GM12878 (cell line): ENCODE measurements around the gene GTPBP1. TPM values are rescaled to one million over a fixed set of nuclear protein-coding genes. Genes with fewer than 3 reads are reported as not detected.

Experiments used
- ASH2L ChIP-seq: fragments of 300-600, 200-600 bp; sonication (generic); IDR thresholded peaks from 2 replicates; pipeline ENCODE4 v1.6.1; 2017; ENCODE audit warnings: low read depth, mild to moderate bottlenecking, borderline replicate concordance
- ATF3 ChIP-seq: IDR thresholded peaks from 2 replicates; pipeline ENCODE4 v1.6.1; 2011; ENCODE audit warnings: low read depth, mild to moderate bottlenecking, low read length, moderate library complexity, borderline replicate concordance; ENCODE audit errors: extremely low read depth
- BCL3 ChIP-seq: IDR thresholded peaks from 2 replicates; pipeline ENCODE4 v1.6.1; 2011; ENCODE audit warnings: borderline replicate concordance, low read depth, mild to moderate bottlenecking, moderate library complexity, low read length; ENCODE audit not compliant: insufficient read depth, poor library complexity, severe bottlenecking
- BHLHE40 ChIP-seq, 2 experiments: fragments of 450-650 bp in 1 of 2; IDR thresholded peaks; 2 replicates each; pipeline ENCODE4 v1.6.1; 2011 to 2017; ENCODE audit warnings: low read depth in 2 of 2, borderline replicate concordance in 1 of 2, improper control_type of control experiment in 1 of 2, low read length in 1 of 2, mild to moderate bottlenecking in 1 of 2
- CHD2 ChIP-seq: IDR thresholded peaks from 2 replicates; pipeline ENCODE4 v1.6.1; 2011; ENCODE audit warnings: low read depth, low read length, improper control_type of control experiment, borderline replicate concordance
- GABPA ChIP-seq: IDR thresholded peaks from 2 replicates; pipeline ENCODE4 v1.6.1; 2014; ENCODE audit warnings: antibody characterized with exemption, low read depth, mild to moderate bottlenecking, inconsistent platforms
- HDAC2 ChIP-seq: fragments of 200-600 bp; sonication (generic); IDR thresholded peaks from 2 replicates; pipeline ENCODE4 v1.6.1; 2017
- IRF4 ChIP-seq: IDR thresholded peaks from 2 replicates; pipeline ENCODE4 v1.6.1; 2011; ENCODE audit warnings: low read depth, low read length
- KAT2A ChIP-seq: conservative IDR thresholded peaks from 2 replicates; pipeline ENCODE4 v1.6.1; 2011; ENCODE audit warnings: low read depth, low read length; ENCODE audit not compliant: control insufficient read depth
- MYB ChIP-seq: fragments of 150-350 bp; IDR thresholded peaks from 2 replicates; pipeline ENCODE4 v1.6.1; 2014; ENCODE audit warnings: mild to moderate bottlenecking, low read depth, low read length, borderline replicate concordance
- NFIC ChIP-seq: IDR thresholded peaks from 2 replicates; pipeline ENCODE4 v1.6.1; 2012; ENCODE audit warnings: low read depth, mild to moderate bottlenecking, inconsistent platforms, low read length, moderate library complexity
- NFYB ChIP-seq: IDR thresholded peaks from 2 replicates; pipeline ENCODE4 v1.6.1; 2011; ENCODE audit warnings: low read depth, mild to moderate bottlenecking, low read length, improper control_type of control experiment, moderate library complexity; ENCODE audit not compliant: insufficient read depth
- PAX5 ChIP-seq: IDR thresholded peaks from 2 replicates; pipeline ENCODE4 v1.6.1; 2011; ENCODE audit warnings: low read depth, low read length, borderline replicate concordance
- PRDM15 ChIP-seq: fragments of 450-650 bp; formaldehyde crosslinking; IDR thresholded peaks from 2 replicates; pipeline ENCODE4 v1.4.0; 2020; ENCODE audit warnings: mild to moderate bottlenecking, moderate library complexity
- RBBP5 ChIP-seq: fragments of 200-600 bp; sonication (generic); conservative IDR thresholded peaks from 2 replicates; pipeline ENCODE4 v1.6.1; 2016
- REST ChIP-seq: IDR thresholded peaks from 2 replicates; pipeline ENCODE4 v1.6.1; 2012; ENCODE audit warnings: mild to moderate bottlenecking, low read depth, low read length
- RUNX3 ChIP-seq: IDR thresholded peaks from 2 replicates; pipeline ENCODE4 v1.6.1; 2012; ENCODE audit warnings: low read length, inconsistent platforms
- SPI1 ChIP-seq: IDR thresholded peaks from 2 replicates; pipeline ENCODE4 v1.6.1; 2011; ENCODE audit warnings: low read depth, mild to moderate bottlenecking, low read length, moderate library complexity, borderline replicate concordance; ENCODE audit not compliant: insufficient read depth
- SUZ12 ChIP-seq: fragments of 200-600 bp; sonication (generic); IDR thresholded peaks from one replicate; pipeline ENCODE4 v1.6.1; 2018; ENCODE audit warnings: antibody characterized with exemption, mild to moderate bottlenecking; ENCODE audit not compliant: unreplicated experiment
- ZNF274 ChIP-seq: IDR thresholded peaks from one replicate; pipeline ENCODE4 v1.8.0; 2011; ENCODE audit not compliant: insufficient read length, insufficient read depth
- ZNF384 ChIP-seq: IDR thresholded peaks from 2 replicates; pipeline ENCODE4 v1.6.1; 2012; ENCODE audit warnings: low read depth, mild to moderate bottlenecking, low read length, improper control_type of control experiment, borderline replicate concordance
- polyA plus RNA-seq, 11 experiments: library from polyadenylated mRNA; depleted of rRNA in 4 of 11; unstranded in 6 of 11; stranded (reverse) in 5 of 11; fragments of >200 nt; fragmentation: Nextera tagmentation in 4 of 11; fragmentation: Illumina TruSeq in 1 of 11; extraction: Ambion mirVana in 4 of 11; extraction: Trizol in 1 of 11; gene quantifications; 1 replicate in 1 of 11; 2 replicates in 10 of 11; pipeline versions ENCODE4 v1.2.1 to v1.2.3, GENCODE V29; 2011 to 2016; ENCODE audit warnings: inconsistent platforms in 2 of 11, missing spikeins in 2 of 11, low read depth in 1 of 11
- total RNA-seq, 4 experiments: library from RNA; depleted of rRNA in 3 of 4; stranded (reverse); fragments of >200 nt in 3 of 4; fragmentation: Illumina TruSeq in 1 of 4; extraction: Trizol in 1 of 4; gene quantifications; 2 replicates each; pipeline versions ENCODE4 v1.2.1 to v1.2.3, GENCODE V29; 2013 to 2021

GTPBP1 gene
- total and polyA plus RNA-seq, 10 of the 15 experiments (the other 5 are each of a cell fraction or from before 2014, with no cell fraction given): 0.89 to 63.1 (median 34.2) TPM

- TF ChIP-seq ATF3 (no peak), IRF4 (no peak), REST (no peak), PAX5 (no peak), PRDM15 (CRISPR knock-in tag) (no peak), BCL3 (no peak), ASH2L (no peak; the same call in 1 of the 2 replicates), HDAC2 (no peak), SPI1 (no peak), CHD2 (peak; percentile 68; the same call in 1 of the 2 replicates), RBBP5 (no peak), MYB (no peak), NFIC (no peak), SUZ12 (no peak), ZNF384 (no peak), BHLHE40 (IDR thresholded peaks at IDR 0.05; ENCODE audit: borderline replicate concordance in 1 of 2, low read depth in 2 of 2, low read length in 1 of 2) (peak in 1 of 2 experiments; percentile 26; a peak in 1 of 4 replicates), NFYB (peak; percentile 84), ZNF274 (no peak), KAT2A (no peak), RUNX3 (no peak), GABPA (no peak)
Observed at GRCh38 chr22:38755911-38756532, 50.3 kb downstream of the GTPBP1 start, which contains the start of gene SUN2 (continued).
